ENCODE results near the gene TBX15. TPM values are rescaled to one million over a fixed set of nuclear protein-coding genes. Genes with fewer than 3 reads are reported as not detected.
A peak's percentile ranks its signal among the peaks of the same experiment; 100 is the strongest.

TBX15 gene
- polyA plus RNA-seq, 1 donor (not counting 4 experiments of a cell fraction or from before 2014, with no cell fraction given) = not detected

DNA sequence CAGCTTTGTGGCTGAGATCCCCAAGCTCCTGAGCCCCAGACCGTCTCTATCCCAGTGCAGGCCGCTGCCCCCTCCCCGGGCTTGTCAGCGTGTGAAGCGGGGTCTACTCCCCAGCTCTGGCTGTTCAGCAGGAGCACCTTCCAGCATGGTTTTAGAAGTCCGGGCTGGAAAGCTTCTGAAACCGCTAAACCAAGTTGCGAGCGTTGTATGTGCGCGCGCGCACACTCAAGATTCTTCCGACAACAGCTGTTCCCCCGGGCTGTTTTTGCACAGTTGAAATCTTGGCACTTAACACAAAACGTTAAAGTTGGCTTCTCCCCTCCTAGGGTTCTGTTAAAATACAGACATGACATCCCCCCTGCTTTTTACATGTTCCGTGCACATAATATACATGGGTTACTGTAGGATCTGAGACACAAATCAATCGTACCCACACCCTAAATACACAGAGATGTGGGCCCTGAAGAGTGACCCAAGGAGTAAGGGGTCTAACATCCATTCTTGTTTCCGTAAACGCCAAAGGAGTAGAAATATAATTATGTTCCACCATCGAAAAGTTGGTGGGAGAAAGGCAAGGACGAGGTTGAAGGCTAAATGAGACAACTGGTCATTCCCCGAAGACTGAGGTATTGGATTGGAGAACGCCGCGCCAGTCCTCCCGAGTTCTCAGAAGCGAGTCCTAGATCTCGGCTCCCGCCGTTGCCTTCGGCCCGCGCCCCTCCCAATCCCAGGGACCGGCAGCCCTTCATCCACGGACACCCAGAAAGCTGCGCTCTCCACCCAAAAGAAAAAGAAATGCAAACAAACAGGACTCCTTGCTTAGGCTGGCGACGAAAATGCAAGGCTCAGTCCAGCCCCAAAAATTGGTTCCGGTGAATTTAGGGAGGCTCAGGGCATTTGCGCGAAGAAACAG lies 1.3 kb downstream of the TBX15 start:
- no peaks in the 10 kb centered on the region for H3K79me2 ChIP-seq (ENCODE audit: control insufficient read depth, insufficient read depth, low read length)
- no peaks in the 10 kb centered on the region for H3K36me3 ChIP-seq (ENCODE audit: control insufficient read depth in 2 of 2, extremely low read depth in 1 of 2, insufficient read depth in 2 of 2, low read length in 2 of 2)
- FAIRE-seq (no peak), DNase-seq (ENCODE audit: low read depth, low spot score) (no peak)
- peaks cover 5% of the 10 kb centered on the region for H3K4me1 ChIP-seq (ENCODE audit: control insufficient read depth, extremely low read depth, insufficient read depth, low read length)
- TF ChIP-seq, protein P1, sequence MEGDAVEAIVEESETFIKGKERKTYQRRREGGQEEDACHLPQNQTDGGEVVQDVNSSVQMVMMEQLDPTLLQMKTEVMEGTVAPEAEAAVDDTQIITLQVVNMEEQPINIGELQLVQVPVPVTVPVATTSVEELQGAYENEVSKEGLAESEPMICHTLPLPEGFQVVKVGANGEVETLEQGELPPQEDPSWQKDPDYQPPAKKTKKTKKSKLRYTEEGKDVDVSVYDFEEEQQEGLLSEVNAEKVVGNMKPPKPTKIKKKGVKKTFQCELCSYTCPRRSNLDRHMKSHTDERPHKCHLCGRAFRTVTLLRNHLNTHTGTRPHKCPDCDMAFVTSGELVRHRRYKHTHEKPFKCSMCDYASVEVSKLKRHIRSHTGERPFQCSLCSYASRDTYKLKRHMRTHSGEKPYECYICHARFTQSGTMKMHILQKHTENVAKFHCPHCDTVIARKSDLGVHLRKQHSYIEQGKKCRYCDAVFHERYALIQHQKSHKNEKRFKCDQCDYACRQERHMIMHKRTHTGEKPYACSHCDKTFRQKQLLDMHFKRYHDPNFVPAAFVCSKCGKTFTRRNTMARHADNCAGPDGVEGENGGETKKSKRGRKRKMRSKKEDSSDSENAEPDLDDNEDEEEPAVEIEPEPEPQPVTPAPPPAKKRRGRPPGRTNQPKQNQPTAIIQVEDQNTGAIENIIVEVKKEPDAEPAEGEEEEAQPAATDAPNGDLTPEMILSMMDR (optimal IDR thresholded peaks at IDR 0.05 in 1 of 3, IDR thresholded peaks at IDR 0.05 in 1 of 3, conservative IDR thresholded peaks at IDR 0.05 in 1 of 3; ENCODE audit: extremely low read depth in 1 of 3, insufficient read depth in 2 of 3, low read length in 3 of 3) = no peak
- TF ChIP-seq EZH2 (IDR thresholded peaks at IDR 0.05; ENCODE audit: low read length) = peak; percentile 52
- peaks cover 93% of the 10 kb centered on the region for H3K27me3 ChIP-seq (ENCODE audit: control insufficient read depth, extremely low read depth, insufficient read depth, low read length)
- dilution Hi-C loops (cut with MboI; ENCODE audit: extremely low pct_ligation_motif_present, low sequenced_read_pairs) = no loop called here
- H3K4me2 ChIP-seq (ENCODE audit: control insufficient read depth, extremely low read depth, insufficient read depth, low read depth, low read length) = peak overlapping the region; percentile 65
- H2AFZ ChIP-seq (ENCODE audit: control insufficient read depth, low read length) = no peak overlapping the region
- no peaks in the 10 kb centered on the region for H3K9me1 ChIP-seq (ENCODE audit: control insufficient read depth, extremely low read depth, insufficient read depth, low read length)
- no peak overlapping the region for H3K9ac ChIP-seq (ENCODE audit: control insufficient read depth, extremely low read depth, insufficient read depth, low read length)
- no peaks in the 10 kb centered on the region for H4K20me1 ChIP-seq (ENCODE audit: control insufficient read depth, extremely low read depth, insufficient read depth, low read length)
- H3K27ac ChIP-seq (ENCODE audit: control insufficient read depth, insufficient read depth, low read length) = no peak overlapping the region
- peak overlapping the region in 2 of 3 experiments; percentile 47 to 52 for H3K4me3 ChIP-seq (ENCODE audit: control insufficient read depth in 2 of 3, extremely low read depth in 1 of 3, insufficient read depth in 2 of 3, low read depth in 1 of 3, low read length in 3 of 3)
- H3K9me3 ChIP-seq (ENCODE audit: control insufficient read depth, low read depth, low read length) = peaks cover 14% of the 10 kb centered on the region

DNA sequence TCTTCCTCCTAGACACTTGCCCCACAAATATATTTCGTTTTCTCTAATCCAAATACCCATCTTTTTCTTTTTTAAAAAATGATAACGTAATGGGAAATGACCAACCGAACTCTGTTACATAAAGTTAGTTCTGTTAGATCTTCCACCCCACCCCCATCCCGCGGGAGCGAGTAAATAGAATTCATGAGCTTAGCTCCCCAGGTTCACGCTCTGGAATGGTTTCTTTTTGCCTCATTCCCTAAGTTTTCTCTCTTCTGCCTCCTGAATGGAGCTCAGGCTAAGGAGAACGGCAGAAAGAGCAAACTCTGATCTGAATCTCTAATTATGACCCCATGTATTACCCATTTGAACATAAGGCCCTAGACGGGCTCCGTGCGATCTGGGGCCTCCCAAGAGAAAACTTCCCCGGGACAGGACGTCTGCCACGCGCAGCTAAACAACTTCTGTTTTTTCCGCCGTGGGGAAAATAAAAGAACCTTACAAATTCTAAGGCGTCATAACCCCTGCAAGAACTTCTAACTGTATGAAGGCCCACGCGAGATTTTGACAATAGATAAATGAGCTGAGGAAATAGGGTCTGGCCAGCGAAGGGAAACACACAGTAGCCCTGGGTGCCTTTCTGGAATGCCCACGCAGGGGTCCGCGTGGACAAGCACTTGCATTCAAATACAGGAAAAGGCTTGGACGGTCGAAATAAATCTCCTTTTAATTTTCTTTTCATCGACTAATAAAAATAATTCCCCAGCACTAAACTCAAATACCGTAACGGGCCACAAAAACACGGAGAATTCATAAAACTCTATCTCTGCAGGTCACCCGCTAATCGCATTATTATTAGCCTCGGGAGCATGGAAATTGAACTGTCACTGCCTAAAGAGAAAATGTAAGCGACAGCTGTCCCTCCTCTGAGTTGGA lies 2.2 kb downstream of the TBX15 start:
- Histone ChIP-seq H3K4me1 (ENCODE audit: control insufficient read depth, extremely low read depth, insufficient read depth, low read length) (peaks cover 5% of the 10 kb centered on the region), H3K27me3 (ENCODE audit: control insufficient read depth, extremely low read depth, insufficient read depth, low read length) (peaks cover 85% of the 10 kb centered on the region), H3K27ac (ENCODE audit: control insufficient read depth, insufficient read depth, low read length) (no peak overlapping the region), H3K36me3 (ENCODE audit: control insufficient read depth in 2 of 2, extremely low read depth in 1 of 2, insufficient read depth in 2 of 2, low read length in 2 of 2) (no peaks in the 10 kb centered on the region), H3K4me3 (ENCODE audit: control insufficient read depth in 2 of 3, extremely low read depth in 1 of 3, insufficient read depth in 2 of 3, low read depth in 1 of 3, low read length in 3 of 3) (no peak overlapping the region), H3K4me2 (ENCODE audit: control insufficient read depth, extremely low read depth, insufficient read depth, low read depth, low read length) (no peak overlapping the region), H3K79me2 (ENCODE audit: control insufficient read depth, insufficient read depth, low read length) (no peaks in the 10 kb centered on the region), H4K20me1 (ENCODE audit: control insufficient read depth, extremely low read depth, insufficient read depth, low read length) (no peaks in the 10 kb centered on the region), H2AFZ (ENCODE audit: control insufficient read depth, low read length) (no peak overlapping the region), H3K9ac (ENCODE audit: control insufficient read depth, extremely low read depth, insufficient read depth, low read length) (no peak overlapping the region), H3K9me3 (ENCODE audit: control insufficient read depth, low read depth, low read length) (peaks cover 14% of the 10 kb centered on the region), H3K9me1 (ENCODE audit: control insufficient read depth, extremely low read depth, insufficient read depth, low read length) (no peaks in the 10 kb centered on the region)
- TF ChIP-seq EZH2 (IDR thresholded peaks at IDR 0.05; ENCODE audit: low read length) = no peak
- TF ChIP-seq, protein P1 (optimal IDR thresholded peaks at IDR 0.05 in 1 of 3, IDR thresholded peaks at IDR 0.05 in 1 of 3, conservative IDR thresholded peaks at IDR 0.05 in 1 of 3; ENCODE audit: extremely low read depth in 1 of 3, insufficient read depth in 2 of 3, low read length in 3 of 3) = no peak
- no peak for DNase-seq (ENCODE audit: low read depth, low spot score)
- dilution Hi-C loops (cut with MboI; ENCODE audit: extremely low pct_ligation_motif_present, low sequenced_read_pairs) = no loop called here
- no peak for FAIRE-seq
